HEK293 (cell line): ENCODE data around the gene EYA2.

Experiments
- CTCF ChIA-PET: fragments of 350-600 bp; formaldehyde crosslinking; extraction: SDS; loops from one replicate; lab custom pipeline; 2021; ENCODE audit warnings: antibody characterized with exemption; lab: Yijun Ruan, JAX
- POLR2A ChIA-PET: fragments of 300-600 bp; formaldehyde crosslinking; extraction: SDS; loops from one replicate; lab custom pipeline; 2020; ENCODE audit warnings: antibody characterized with exemption, inconsistent platforms; lab: Yijun Ruan, JAX
- H3K27ac ChIP-seq: fragments of 200-500 bp; sonication (Bioruptor generic); 2 replicates; pipeline ENCODE4 v1.5.1; 2014; ENCODE audit warnings: low read depth, low read length, control low read depth, inconsistent platforms; ENCODE audit errors: extremely low read depth
- H3K36me3 ChIP-seq, 2 experiments: fragments of 200-500 bp in 1 of 2; sonication (Bioruptor generic) in 1 of 2; 1 replicate in 1 of 2; 2 replicates in 1 of 2; pipeline ENCODE4 v1.5.1; 2014 to 2017; ENCODE audit warnings: inconsistent platforms in 2 of 2, low read length in 2 of 2; ENCODE audit not compliant: control insufficient read depth in 2 of 2, insufficient read depth in 1 of 2
- H3K4me1 ChIP-seq: fragments of 200-500 bp; sonication (Bioruptor generic); 2 replicates; pipeline ENCODE4 v1.5.1; 2014; ENCODE audit warnings: mild to moderate bottlenecking, low read length, inconsistent platforms; ENCODE audit not compliant: control insufficient read depth, insufficient read depth
- H3K4me3 ChIP-seq: 2 replicates; pipeline ENCODE4 v1.5.1; 2011; ENCODE audit warnings: low read depth, mild to moderate bottlenecking, control low read depth, low read length, moderate library complexity
- H3K9me3 ChIP-seq: fragments of 200-500 bp; sonication (Bioruptor generic); 2 replicates; pipeline ENCODE4 v1.5.1; 2014; ENCODE audit warnings: low read depth, low read length, inconsistent platforms; ENCODE audit not compliant: control insufficient read depth, insufficient read depth
- BCL11A ChIP-seq: fragments of 450-650 bp; formaldehyde crosslinking; IDR thresholded peaks from 2 replicates; pipeline ENCODE4 v1.5.1; 2016; ENCODE audit warnings: low read depth, missing biosample characterization, missing genetic modification characterization
- MZF1 ChIP-seq: fragments of 450-650 bp; formaldehyde crosslinking; IDR thresholded peaks from 2 replicates; pipeline ENCODE4 v1.5.1; 2017; ENCODE audit warnings: missing biosample characterization, missing genetic modification characterization, borderline replicate concordance
- TSHZ1 ChIP-seq: fragments of 450-650 bp; formaldehyde crosslinking; IDR thresholded peaks from 2 replicates; pipeline ENCODE4 v1.5.1; 2016; ENCODE audit warnings: missing biosample characterization, missing genetic modification characterization, borderline replicate concordance
- YY2 ChIP-seq: fragments of 450-650 bp; formaldehyde crosslinking; IDR thresholded peaks from 2 replicates; pipeline ENCODE4 v1.5.1; 2016; ENCODE audit warnings: missing biosample characterization, missing genetic modification characterization
- ZFP37 ChIP-seq: fragments of 450-650 bp; formaldehyde crosslinking; IDR thresholded peaks from 2 replicates; pipeline ENCODE4 v1.5.1; 2016; ENCODE audit warnings: missing biosample characterization, missing genetic modification characterization
- ZNF169 ChIP-seq: fragments of 450-650 bp; formaldehyde crosslinking; IDR thresholded peaks from 2 replicates; pipeline ENCODE4 v1.5.1; 2016; ENCODE audit warnings: missing biosample characterization, missing genetic modification characterization
- ZNF18 ChIP-seq: fragments of 450-650 bp; formaldehyde crosslinking; IDR thresholded peaks from 2 replicates; pipeline ENCODE4 v1.5.1; 2016; ENCODE audit warnings: missing biosample characterization, missing genetic modification characterization
- ZNF184 ChIP-seq: fragments of 450-650 bp; IDR thresholded peaks from 2 replicates; pipeline ENCODE4 v1.5.1; 2018; ENCODE audit warnings: missing biosample characterization, mild to moderate bottlenecking, missing genetic modification characterization
- ZNF311 ChIP-seq: fragments of 450-650 bp; formaldehyde crosslinking; IDR thresholded peaks from 2 replicates; pipeline ENCODE4 v1.5.1; 2017; ENCODE audit warnings: missing biosample characterization, missing genetic modification characterization, borderline replicate concordance
- ZNF324 ChIP-seq: fragments of 450-650 bp; formaldehyde crosslinking; IDR thresholded peaks from 2 replicates; pipeline ENCODE4 v1.5.1; 2016; ENCODE audit warnings: missing biosample characterization, missing genetic modification characterization
- ZNF416 ChIP-seq: fragments of 450-650 bp; formaldehyde crosslinking; IDR thresholded peaks from 2 replicates; pipeline ENCODE4 v1.5.1; 2016; ENCODE audit warnings: missing biosample characterization, missing genetic modification characterization
- ZNF473 ChIP-seq: fragments of 450-650 bp; formaldehyde crosslinking; IDR thresholded peaks from 2 replicates; pipeline ENCODE4 v1.5.1; 2017; ENCODE audit warnings: missing biosample characterization, missing genetic modification characterization
- ZNF514 ChIP-seq: fragments of 450-650 bp; formaldehyde crosslinking; IDR thresholded peaks from 2 replicates; pipeline ENCODE4 v1.5.1; 2016; ENCODE audit warnings: missing biosample characterization, missing genetic modification characterization
- ZNF610 ChIP-seq: fragments of 450-650 bp; formaldehyde crosslinking; IDR thresholded peaks from 2 replicates; pipeline ENCODE4 v1.5.1; 2016; ENCODE audit warnings: missing biosample characterization, missing genetic modification characterization, borderline replicate concordance
- ZNF621 ChIP-seq: fragments of 450-650 bp; formaldehyde crosslinking; IDR thresholded peaks from 2 replicates; pipeline ENCODE4 v1.5.1; 2017; ENCODE audit warnings: missing biosample characterization, missing genetic modification characterization
- ZNF623 ChIP-seq: fragments of 450-650 bp; formaldehyde crosslinking; IDR thresholded peaks from 2 replicates; pipeline ENCODE4 v1.5.1; 2016; ENCODE audit warnings: missing biosample characterization, missing genetic modification characterization
- ZNF654 ChIP-seq: fragments of 450-650 bp; formaldehyde crosslinking; IDR thresholded peaks from 2 replicates; pipeline ENCODE4 v1.5.1; 2016; ENCODE audit warnings: low read depth, missing biosample characterization, missing genetic modification characterization
- ZNF701 ChIP-seq: fragments of 450-650 bp; formaldehyde crosslinking; IDR thresholded peaks from 2 replicates; pipeline ENCODE4 v1.5.1; 2016; ENCODE audit warnings: missing biosample characterization, missing genetic modification characterization
- TF ChIP-seq, protein P1 (sequence below): fragments of 450-650 bp; formaldehyde crosslinking; IDR thresholded peaks from 2 replicates; pipeline ENCODE4 v1.5.1; 2016; ENCODE audit warnings: missing biosample characterization, missing genetic modification characterization

EYA2 gene

DNA sequence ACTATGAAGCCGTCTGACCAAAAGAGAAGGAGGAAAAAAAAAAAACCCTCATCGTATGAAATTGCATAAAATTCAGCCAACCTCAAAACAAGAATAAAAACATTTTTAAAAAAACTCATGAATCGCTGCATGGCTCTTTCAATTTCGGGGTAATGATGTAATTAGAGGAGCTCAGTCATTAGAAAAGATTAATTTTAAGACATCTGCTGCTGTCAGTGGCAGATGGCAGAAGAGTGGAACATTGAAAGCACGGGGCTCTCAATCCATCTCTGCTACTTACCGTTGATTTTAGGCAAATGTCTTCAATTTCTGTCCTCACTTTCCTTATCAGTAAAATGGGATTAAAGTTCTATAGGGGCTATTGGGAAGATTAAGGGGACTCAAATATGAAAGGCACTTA, 79.1 kb downstream of the EYA2 start (continued):
- TF ChIP-seq ZNF623 (tag by site-specific recombination) = no peak
- TF ChIP-seq ZNF610 (tag by site-specific recombination) = no peak
- TF ChIP-seq ZNF184 (tag by site-specific recombination) = no peak

DNA sequence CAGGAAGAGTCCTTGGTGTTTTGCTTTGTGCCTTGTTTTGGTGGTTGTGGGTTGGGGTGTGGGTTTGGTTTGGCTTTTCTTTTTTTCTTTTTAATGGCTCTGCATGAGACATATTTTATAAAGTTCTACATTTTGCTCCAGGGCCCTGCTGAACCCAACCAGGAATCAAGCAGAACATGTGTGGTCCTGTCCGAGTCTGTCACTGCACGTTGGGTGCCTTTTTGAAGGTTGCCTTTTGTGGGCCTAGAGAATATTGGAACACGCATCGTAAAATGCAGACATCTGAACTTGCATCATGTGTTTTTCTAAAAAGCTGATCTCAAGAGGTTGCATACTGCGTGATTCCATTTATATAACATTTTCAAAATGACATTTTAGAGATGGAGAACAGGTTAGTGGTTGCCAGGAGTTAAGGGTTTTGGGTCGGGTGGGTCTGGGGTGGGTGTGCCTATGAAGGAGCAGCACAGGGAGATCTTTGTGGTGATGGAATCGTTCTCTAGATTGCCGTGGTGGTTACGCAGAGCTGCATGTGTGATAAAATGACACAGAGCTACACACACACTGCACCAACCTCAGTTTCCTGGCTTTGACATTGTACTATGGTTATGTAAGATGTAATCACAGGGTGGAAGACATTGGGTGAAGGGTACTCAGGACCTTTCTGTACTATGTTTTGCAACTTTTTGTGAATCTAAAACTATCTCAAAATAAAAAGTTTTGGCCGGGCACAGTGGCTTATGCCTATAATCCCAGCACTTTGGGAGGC, 80.2 kb downstream of the EYA2 start:
- Histone ChIP-seq H3K4me3 (no peak overlapping the region), H3K4me1 (no peaks in the 10 kb centered on the region), H3K27ac (no peak overlapping the region), H3K9me3 (no peaks in the 10 kb centered on the region), H3K36me3 (no peaks in the 10 kb centered on the region)
- CTCF ChIA-PET = no interaction called here
- no peak for TF ChIP-seq ZNF311 (tag by site-specific recombination)
- no peak for TF ChIP-seq ZNF514 (tag by site-specific recombination)
- TF ChIP-seq ZNF169 (tag by site-specific recombination) = no peak
- TF ChIP-seq ZNF654 = no peak
- no peak for TF ChIP-seq ZNF473
- no peak for TF ChIP-seq ZNF324 (tag by site-specific recombination)
- TF ChIP-seq MZF1 (tag by site-specific recombination) = no peak
- TF ChIP-seq ZNF18 = no peak
- TF ChIP-seq YY2 (tag by site-specific recombination) = no peak
- TF ChIP-seq, protein P1, sequence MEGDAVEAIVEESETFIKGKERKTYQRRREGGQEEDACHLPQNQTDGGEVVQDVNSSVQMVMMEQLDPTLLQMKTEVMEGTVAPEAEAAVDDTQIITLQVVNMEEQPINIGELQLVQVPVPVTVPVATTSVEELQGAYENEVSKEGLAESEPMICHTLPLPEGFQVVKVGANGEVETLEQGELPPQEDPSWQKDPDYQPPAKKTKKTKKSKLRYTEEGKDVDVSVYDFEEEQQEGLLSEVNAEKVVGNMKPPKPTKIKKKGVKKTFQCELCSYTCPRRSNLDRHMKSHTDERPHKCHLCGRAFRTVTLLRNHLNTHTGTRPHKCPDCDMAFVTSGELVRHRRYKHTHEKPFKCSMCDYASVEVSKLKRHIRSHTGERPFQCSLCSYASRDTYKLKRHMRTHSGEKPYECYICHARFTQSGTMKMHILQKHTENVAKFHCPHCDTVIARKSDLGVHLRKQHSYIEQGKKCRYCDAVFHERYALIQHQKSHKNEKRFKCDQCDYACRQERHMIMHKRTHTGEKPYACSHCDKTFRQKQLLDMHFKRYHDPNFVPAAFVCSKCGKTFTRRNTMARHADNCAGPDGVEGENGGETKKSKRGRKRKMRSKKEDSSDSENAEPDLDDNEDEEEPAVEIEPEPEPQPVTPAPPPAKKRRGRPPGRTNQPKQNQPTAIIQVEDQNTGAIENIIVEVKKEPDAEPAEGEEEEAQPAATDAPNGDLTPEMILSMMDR (tag by site-specific recombination) = no peak
- TF ChIP-seq ZFP37 (tag by site-specific recombination) = no peak
- TF ChIP-seq BCL11A (tag by site-specific recombination) = no peak
- no peak for TF ChIP-seq ZNF621 (tag by site-specific recombination)
- no peak for TF ChIP-seq TSHZ1
- no peak for TF ChIP-seq ZNF416
- TF ChIP-seq ZNF701 (tag by site-specific recombination) = no peak
- POLR2A ChIA-PET = no interaction called here
